B cell (primary cell): Measurements from ENCODE around the gene NCK2. TPM values are rescaled to one million over a fixed set of nuclear protein-coding genes. Genes with fewer than 3 reads are reported as not detected.

Experiments used
- ATAC-seq: fragments of 200-7000 bp; cut with Tn5 transposase; one replicate; pipeline ENCODE4 v1.10.0; 2021; ENCODE audit warnings: low read depth, mild to moderate bottlenecking, moderate number of reproducible peaks, moderate library complexity
- CTCF ChIA-PET: fragments of 350-600 bp; sonication (Branson Sonifier 250); formaldehyde crosslinking; loops from one replicate; lab custom pipeline; 2021; ENCODE audit warnings: antibody characterized with exemption, inconsistent platforms; lab: Charles Lee
- POLR2A ChIA-PET: fragments of 350-600 bp; sonication (Branson Sonifier 250); formaldehyde crosslinking; loops from one replicate; lab custom pipeline; 2021; ENCODE audit warnings: antibody characterized with exemption; lab: Charles Lee
- DNase-seq: peaks from one replicate; pipeline ENCODE4 v3.0.0; 2013
- H2AFZ ChIP-seq: 2 replicates; pipeline ENCODE4 v1.6.1; 2012; ENCODE audit warnings: mild to moderate bottlenecking, low read depth, low read length; ENCODE audit not compliant: insufficient read depth, poor library complexity, severe bottlenecking
- H3K27ac ChIP-seq, 2 donors: 1 replicate in 1 of 2; 2 replicates in 1 of 2; pipeline ENCODE4 v1.5.1; 2012 to 2013; ENCODE audit warnings: low read length in 2 of 2, mild to moderate bottlenecking in 2 of 2, moderate library complexity in 1 of 2
- H3K27me3 ChIP-seq, 4 experiments: fragments of 200-600 bp in 1 of 4; sonication (generic) in 1 of 4; replicated peaks in 1 of 4; 1 replicate in 2 of 4; 2 replicates in 2 of 4; pipeline versions ENCODE4 v1.6.1 to v1.7.0; 2013 to 2016; ENCODE audit warnings: low read length in 3 of 4, mild to moderate bottlenecking in 2 of 4, mixed read lengths in 1 of 4, moderate library complexity in 1 of 4; ENCODE audit not compliant: insufficient read depth in 4 of 4, control insufficient read depth in 3 of 4; ENCODE audit errors: control extremely low read depth in 1 of 4
- H3K36me3 ChIP-seq, 2 experiments: replicated peaks in 1 of 2; 1 replicate in 1 of 2; 2 replicates in 1 of 2; pipeline versions ENCODE4 v1.6.1 to v1.7.1; 2013; ENCODE audit warnings: low read length in 1 of 2; ENCODE audit not compliant: insufficient read depth in 2 of 2, control insufficient read depth in 1 of 2; ENCODE audit errors: control extremely low read depth in 1 of 2, extremely low read depth in 1 of 2
- H3K4me1 ChIP-seq, 2 donors: fragments of 200-600 bp in 1 of 2; sonication (generic) in 1 of 2; 1 replicate in 1 of 2; 2 replicates in 1 of 2; pipeline versions ENCODE4 v1.5.1 to v1.6.1; 2013 to 2017; ENCODE audit warnings: low read length in 2 of 2; ENCODE audit not compliant: control insufficient read depth in 2 of 2, insufficient read depth in 2 of 2
- H3K4me2 ChIP-seq: replicated peaks from 2 replicates; pipeline ENCODE3; 2012; ENCODE audit warnings: mild to moderate bottlenecking, low read depth, low read length; ENCODE audit not compliant: poor library complexity, severe bottlenecking
- H3K4me3 ChIP-seq, 5 experiments: fragments of 200-600 bp in 1 of 5; sonication (generic) in 1 of 5; 1 replicate in 3 of 5; 2 replicates in 2 of 5; pipeline versions ENCODE4 v1.5.1 to v1.7.0; 2011 to 2016; ENCODE audit warnings: low read length in 4 of 5, mild to moderate bottlenecking in 4 of 5, low read depth in 2 of 5, control low read depth in 1 of 5, moderate library complexity in 1 of 5; ENCODE audit not compliant: insufficient read depth in 1 of 5; ENCODE audit errors: control extremely low read depth in 1 of 5, extremely low read depth in 1 of 5
- H3K79me2 ChIP-seq: fragments of 200-600 bp; sonication (generic); one replicate; pipeline ENCODE4 v1.6.0; 2016; ENCODE audit warnings: low read length; ENCODE audit not compliant: control insufficient read depth, insufficient read depth
- H3K9ac ChIP-seq: fragments of 200-600 bp; sonication (generic); 2 replicates; pipeline ENCODE4 v1.6.1; 2017; ENCODE audit warnings: mild to moderate bottlenecking, low read length, moderate library complexity
- H3K9me3 ChIP-seq, 3 donors: one replicate each; pipeline versions ENCODE4 v1.6.1 to v1.7.1; 2013; ENCODE audit warnings: low read length in 2 of 3; ENCODE audit not compliant: control insufficient read depth in 2 of 3, insufficient read depth in 1 of 3; ENCODE audit errors: control extremely low read depth in 1 of 3
- H4K20me1 ChIP-seq: 2 replicates; pipeline ENCODE4 v1.6.0; 2012; ENCODE audit warnings: mild to moderate bottlenecking, low read length; ENCODE audit not compliant: insufficient read depth, control insufficient read depth, poor library complexity, severe bottlenecking
- H3K27ac Mint-ChIP-seq: one replicate; pipeline ENCODE4 v1.8.0; 2021; ENCODE audit warnings: mixed read lengths
- H3K27me3 Mint-ChIP-seq: one replicate; pipeline ENCODE4 v1.8.0; 2021; ENCODE audit warnings: mixed read lengths
- H3K4me1 Mint-ChIP-seq: one replicate; pipeline ENCODE4 v1.8.0; 2021; ENCODE audit warnings: mixed read lengths
- H3K4me3 Mint-ChIP-seq: one replicate; pipeline ENCODE4 v1.8.0; 2021; ENCODE audit warnings: mixed read lengths
- H3K9me3 Mint-ChIP-seq: one replicate; pipeline ENCODE4 v1.8.0; 2022; ENCODE audit warnings: mixed read lengths; ENCODE audit not compliant: insufficient read depth
- EZH2 ChIP-seq: IDR thresholded peaks from 2 replicates; pipeline ENCODE4 v1.6.1; 2012; ENCODE audit warnings: borderline replicate concordance, low read depth, mild to moderate bottlenecking, moderate library complexity, low read length; ENCODE audit not compliant: insufficient read depth, poor library complexity, severe bottlenecking
- WGBS: methylation state at CpG from one replicate; pipeline ENCODE4 v1.1.5; 2013; ENCODE audit warnings: missing lambda C conversion rate; ENCODE audit not compliant: insufficient coverage; 5-methylcytosine and 5-hydroxymethylcytosine counted together
- intact Hi-C: fragments of 100-400 bp; cut with micrococcal nuclease; formaldehyde crosslinking; loops from one replicate; pipeline ENCODE4 v1.10.0; 2022
- polyA plus RNA-seq: library from polyadenylated mRNA; depleted of rRNA; stranded (reverse); fragments of >200 nt; gene quantifications from 2 replicates; pipeline ENCODE4 v1.2.3, GENCODE V29; 2012
- total RNA-seq, 2 donors: library from RNA; stranded (reverse); fragments of 120-200 nt in 1 of 2; gene quantifications; 1 replicate in 1 of 2; 2 replicates in 1 of 2; pipeline versions ENCODE4 v1.2.3 to v1.2.4, GENCODE V29; 2013 to 2022
- TF ChIP-seq, protein P1 (sequence below): fragments of 200-600 bp; IDR thresholded peaks from one replicate; pipeline ENCODE4 v1.8.0; 2022; ENCODE audit warnings: antibody characterized with exemption, mild to moderate bottlenecking

NCK2 gene
- total and polyA plus RNA-seq, 2 donors (not counting 1 experiment from before 2014, with no cell fraction given), result 64.2 to 72.3 TPM

- Histone ChIP-seq H3K27me3 (no peaks in the 10 kb centered on the region), H3K36me3 (peaks cover 0 to 23% of the 10 kb centered on the region in 2 experiments), H3K79me2 (peaks cover 98% of the 10 kb centered on the region), H3K27ac (peak overlapping the region; percentile 82 to 84), H3K9ac (peak overlapping the region; percentile 21), H3K4me1 (peaks cover 77 to 82% of the 10 kb centered on the region in 2 donors), H2AFZ (no peak overlapping the region), H3K4me2 (peak overlapping the region; percentile 88), H3K9me3 (peaks cover 0 to 6% (median 0%) of the 10 kb centered on the region in 3 donors), H4K20me1 (peaks cover 71% of the 10 kb centered on the region), H3K4me3 (peak overlapping the region in 4 of 5 experiments; percentile 21 to 40 (median 29))
- H3K4me3 Mint-ChIP-seq, result peak overlapping the region; percentile 57
- no peaks in the 10 kb centered on the region for H3K27me3 Mint-ChIP-seq
- CTCF ChIA-PET, result interaction anchor here (1.1 to 1.4 kb wide), 4 partner anchors 14 to 85 kb away, joined by 3 to 4 read pairs (median 4); no protein-coding TSS in a partner anchor
- 94% methylated on average over 15 of the region's 18 CpGs for WGBS
- no peaks in the 10 kb centered on the region for H3K9me3 Mint-ChIP-seq
- POLR2A ChIA-PET, result interaction anchor here (0.6 kb wide), 2 partner anchors 15 to 165 kb away, joined by 3 read pairs; no protein-coding TSS in a partner anchor
- DNase-seq, result peak; percentile 66
- H3K4me1 Mint-ChIP-seq, result peaks cover 84% of the 10 kb centered on the region
- ATAC-seq, result peak; percentile 13
- TF ChIP-seq EZH2, result no peak
- TF ChIP-seq, protein P1, sequence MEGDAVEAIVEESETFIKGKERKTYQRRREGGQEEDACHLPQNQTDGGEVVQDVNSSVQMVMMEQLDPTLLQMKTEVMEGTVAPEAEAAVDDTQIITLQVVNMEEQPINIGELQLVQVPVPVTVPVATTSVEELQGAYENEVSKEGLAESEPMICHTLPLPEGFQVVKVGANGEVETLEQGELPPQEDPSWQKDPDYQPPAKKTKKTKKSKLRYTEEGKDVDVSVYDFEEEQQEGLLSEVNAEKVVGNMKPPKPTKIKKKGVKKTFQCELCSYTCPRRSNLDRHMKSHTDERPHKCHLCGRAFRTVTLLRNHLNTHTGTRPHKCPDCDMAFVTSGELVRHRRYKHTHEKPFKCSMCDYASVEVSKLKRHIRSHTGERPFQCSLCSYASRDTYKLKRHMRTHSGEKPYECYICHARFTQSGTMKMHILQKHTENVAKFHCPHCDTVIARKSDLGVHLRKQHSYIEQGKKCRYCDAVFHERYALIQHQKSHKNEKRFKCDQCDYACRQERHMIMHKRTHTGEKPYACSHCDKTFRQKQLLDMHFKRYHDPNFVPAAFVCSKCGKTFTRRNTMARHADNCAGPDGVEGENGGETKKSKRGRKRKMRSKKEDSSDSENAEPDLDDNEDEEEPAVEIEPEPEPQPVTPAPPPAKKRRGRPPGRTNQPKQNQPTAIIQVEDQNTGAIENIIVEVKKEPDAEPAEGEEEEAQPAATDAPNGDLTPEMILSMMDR, result no peak
- intact Hi-C loops, result loop anchor here (5.0 to 10.0 kb wide), 2 partner anchors 83 to 415 kb away; partner anchors contain the start of gene C2orf49
- H3K27ac Mint-ChIP-seq, result peak overlapping the region; percentile 90
Observed at GRCh38 chr2:105749583-105750400, 5.1 kb downstream of the NCK2 start.

GRCh38 chr2:105750735-105751134 lies 6.0 kb downstream of the NCK2 start:
- Histone ChIP-seq H3K27me3 (no peaks in the 10 kb centered on the region), H4K20me1 (peaks cover 77% of the 10 kb centered on the region), H3K4me3 (no peak overlapping the region), H3K9ac (peak overlapping the region; percentile 21), H3K4me2 (peak overlapping the region; percentile 88), H3K79me2 (peaks cover 100% of the 10 kb centered on the region), H3K9me3 (peaks cover 0 to 6% (median 0%) of the 10 kb centered on the region in 3 donors), H3K36me3 (peaks cover 0 to 23% of the 10 kb centered on the region in 2 experiments), H3K4me1 (peaks cover 86 to 91% of the 10 kb centered on the region in 2 donors), H3K27ac (peak overlapping the region; percentile 82 to 84), H2AFZ (no peak overlapping the region)
- POLR2A ChIA-PET, result no interaction called here
- intact Hi-C loops, result no loop called here
- no peak for DNase-seq
- no peak for ATAC-seq
- Mint-ChIP-seq H3K9me3 (no peaks in the 10 kb centered on the region), H3K4me1 (peaks cover 92% of the 10 kb centered on the region), H3K27ac (peak overlapping the region; percentile 90), H3K27me3 (no peaks in the 10 kb centered on the region), H3K4me3 (peak overlapping the region; percentile 57)
- TF ChIP-seq EZH2, result no peak
- TF ChIP-seq, protein P1, result no peak
- CTCF ChIA-PET, result interaction anchor here (1.4 kb wide), 1 partner anchor 50 kb away, joined by 3 read pairs; no protein-coding TSS in a partner anchor
- WGBS, result 80% methylated on average over 4 of the region's 4 CpGs
